Prostate gland (tissue), 2 donors: Measurements from ENCODE around the gene CTLA4. TPM values are rescaled to one million over a fixed set of nuclear protein-coding genes. Genes with fewer than 3 reads are reported as not detected.

Source experiments
- DNase-seq: peaks from one replicate; pipeline ENCODE4 v3.0.0-alpha.2; 2019; ENCODE audit warnings: low spot score
- H3K27ac ChIP-seq, 2 donors: fragments of 200-600 bp; sonication (generic); 2 replicates each; pipeline ENCODE4 v1.5.1; 2017 to 2019
- H3K27me3 ChIP-seq: fragments of 200-600 bp; sonication (generic); replicated peaks from 2 replicates; pipeline ENCODE4 v1.5.1; 2019; ENCODE audit not compliant: insufficient read depth
- H3K36me3 ChIP-seq, 2 donors: fragments of 200-600 bp; sonication (generic); 1 replicate in 1 of 2; 2 replicates in 1 of 2; pipeline versions ENCODE4 v1.5.1 to v1.8.1; 2017 to 2019
- H3K4me1 ChIP-seq: fragments of 200-600 bp; sonication (generic); replicated peaks from 2 replicates; pipeline ENCODE4 v1.5.1; 2019
- H3K4me3 ChIP-seq, 2 donors: fragments of 200-600 bp; sonication (generic); 2 replicates each; pipeline ENCODE4 v1.5.1; 2017 to 2019
- H3K9me3 ChIP-seq: fragments of 200-600 bp; sonication (generic); 2 replicates; pipeline ENCODE4 v1.5.1; 2017
- CTCF ChIP-seq, 4 experiments: fragments of 200-600 bp in 2 of 4; fragments of 450-650 bp in 2 of 4; sonication (generic) in 2 of 4; IDR thresholded peaks; 1 replicate in 3 of 4; 2 replicates in 1 of 4; pipeline ENCODE4 v1.5.1; 2016 to 2019; ENCODE audit warnings: antibody characterized with exemption in 4 of 4, mild to moderate bottlenecking in 2 of 4, moderate library complexity in 2 of 4
- POLR2A ChIP-seq: fragments of 450-650 bp; IDR thresholded peaks from one replicate; pipeline ENCODE4 v1.6.1; 2016; ENCODE audit warnings: antibody characterized with exemption, mild to moderate bottlenecking
- POLR2AphosphoS5 ChIP-seq: sonication (generic); formaldehyde crosslinking; IDR thresholded peaks from one replicate; pipeline ENCODE4 v1.6.1; 2017; ENCODE audit warnings: antibody characterized with exemption
- WGBS: methylation state at CpG from one replicate; pipeline ENCODE4 v1.1.5; 2018; 5-methylcytosine and 5-hydroxymethylcytosine counted together
- intact Hi-C: fragments of 100-400 bp; cut with DNase I; formaldehyde crosslinking; loops from one replicate; pipeline ENCODE4 v1.14.2; 2022
- total RNA-seq, 2 donors: library from RNA; depleted of rRNA; stranded (reverse); fragments of >200 nt; gene quantifications; one replicate each; pipeline ENCODE4 v1.1.0, GENCODE V29; 2016

The CTLA4 gene
- total RNA-seq, result under 1 TPM; 0.28 to 0.73 TPM

- intact Hi-C loops, result no loop called here
- Histone ChIP-seq H3K4me1 (no peaks in the 10 kb centered on the region), H3K36me3 (no peaks in the 10 kb centered on the region), H3K9me3 (no peaks in the 10 kb centered on the region), H3K27me3 (no peaks in the 10 kb centered on the region), H3K4me3 (no peak within 1 kb of the TSS), H3K27ac (no peak within 1 kb of the TSS)
- DNase-seq, result no peak
- 35% methylated on average over 6 of the region's 6 CpGs for WGBS
- no peak for TF ChIP-seq POLR2A
These were observed at the start of gene CTLA4 for GRCh38 chr2:203867561-203868200. Gene CTLA4 (plus strand): TSS chr2:203867771. CDS start chr2:203867943, 172 bp downstream.

DNA sequence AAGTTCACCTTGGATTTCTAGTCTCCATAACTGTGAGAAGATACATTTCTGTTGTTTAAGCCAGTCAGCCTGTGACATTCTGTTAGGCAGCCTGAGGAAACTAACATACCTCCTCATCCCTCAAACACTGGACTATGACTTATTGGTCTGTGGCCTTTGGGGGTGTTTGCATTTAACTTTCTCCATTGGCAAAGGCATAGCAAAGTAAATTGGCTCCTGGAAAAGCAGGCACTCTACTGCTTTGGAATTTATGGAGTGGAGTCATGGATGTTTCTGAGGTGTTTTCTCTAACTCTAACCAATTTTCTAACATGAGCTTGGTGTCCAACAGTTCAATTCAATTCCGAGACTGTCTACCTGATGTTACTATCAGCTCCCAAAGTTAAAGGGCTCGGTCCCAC is 48.9 kb upstream of the CTLA4 start:
- WGBS, result 95% methylated on average over 2 of the region's 2 CpGs
- no peak for TF ChIP-seq POLR2A
- no peak for TF ChIP-seq CTCF (IDR thresholded peaks at IDR 0.05)
- TF ChIP-seq POLR2AphosphoS5, result no peak
- intact Hi-C loops, result loop anchor here (5.0 to 10.0 kb wide), 2 partner anchors 86 to 336 kb away; no protein-coding TSS in a partner anchor

DNA sequence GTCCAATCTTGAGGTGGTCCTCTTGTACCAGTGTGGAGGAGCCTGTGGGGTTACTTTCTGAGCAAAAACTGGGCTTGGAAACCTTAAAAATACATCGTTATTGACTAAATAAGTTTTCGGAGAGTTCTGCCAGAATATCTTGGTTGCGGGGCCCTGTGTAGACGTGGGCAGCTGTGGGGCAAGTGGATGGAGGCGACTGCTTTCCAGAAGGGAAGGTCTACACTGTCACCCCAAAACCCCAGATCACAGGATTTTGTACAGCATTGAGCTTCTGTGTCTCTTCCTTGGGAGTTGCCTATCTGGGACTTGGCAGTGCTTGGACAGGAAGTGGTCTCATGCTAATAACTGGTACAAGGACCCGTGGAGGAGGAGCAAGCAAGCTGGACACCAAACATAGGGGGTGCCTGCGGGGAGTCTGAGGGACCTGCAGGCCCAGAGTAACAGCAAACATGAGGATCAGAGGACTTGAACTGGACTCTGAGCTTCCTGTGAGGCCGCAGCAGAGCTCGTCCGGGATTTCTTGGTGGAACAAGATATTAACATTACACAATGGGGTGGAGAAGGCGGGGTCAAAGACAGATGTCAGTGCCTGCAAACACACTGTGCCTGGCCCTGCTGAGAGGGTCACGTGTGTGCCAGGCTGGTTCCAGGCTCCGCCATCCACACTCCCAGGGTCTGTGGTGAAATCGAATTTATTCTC is 48.0 kb upstream of the CTLA4 start:
- Histone ChIP-seq H3K4me3 (no peak overlapping the region), H3K27me3 (no peaks in the 10 kb centered on the region), H3K9me3 (no peaks in the 10 kb centered on the region), H3K36me3 (no peaks in the 10 kb centered on the region), H3K4me1 (no peaks in the 10 kb centered on the region), H3K27ac (no peak overlapping the region)
- DNase-seq, result no peak
- WGBS, result 84% methylated on average over 14 of the region's 14 CpGs
- TF ChIP-seq CTCF (IDR thresholded peaks at IDR 0.05) (no peak), POLR2A (no peak), POLR2AphosphoS5 (no peak)
- intact Hi-C loops, result loop anchor here (5.0 to 10.0 kb wide), 2 partner anchors 85 to 337 kb away; no protein-coding TSS in a partner anchor

More for the DNA sequence above, 48.9 kb upstream of the CTLA4 start:
- Histone ChIP-seq H3K36me3 (no peaks in the 10 kb centered on the region), H3K9me3 (no peaks in the 10 kb centered on the region), H3K27ac (no peak overlapping the region), H3K27me3 (no peaks in the 10 kb centered on the region), H3K4me1 (no peaks in the 10 kb centered on the region), H3K4me3 (no peak overlapping the region)
- no peak for DNase-seq

- TF ChIP-seq POLR2AphosphoS5, result no peak
- TF ChIP-seq POLR2A, result no peak
- no peak for TF ChIP-seq CTCF (IDR thresholded peaks at IDR 0.05)
These were observed 46.6 kb upstream of the CTLA4 start for GRCh38 chr2:203820969-203821368.

GRCh38 chr2:203822240-203822639 is 45.3 kb upstream of the CTLA4 start:
- H3K36me3 ChIP-seq, result no peaks in the 10 kb centered on the region
- DNase-seq, result no peak
- H3K27me3 ChIP-seq, result no peaks in the 10 kb centered on the region
- 92% methylated on average over 6 of the region's 6 CpGs for WGBS
- H3K4me3 ChIP-seq, result no peak overlapping the region
- intact Hi-C loops, result no loop called here
- no peaks in the 10 kb centered on the region for H3K9me3 ChIP-seq
- TF ChIP-seq CTCF (IDR thresholded peaks at IDR 0.05), result no peak
- TF ChIP-seq POLR2AphosphoS5, result no peak
- TF ChIP-seq POLR2A, result no peak
- no peaks in the 10 kb centered on the region for H3K4me1 ChIP-seq
- H3K27ac ChIP-seq, result no peak overlapping the region

More at GRCh38 chr2:203820969-203821368, 46.6 kb upstream of the CTLA4 start:
- DNase-seq, result no peak
- intact Hi-C loops, result no loop called here
- Histone ChIP-seq H3K27ac (no peak overlapping the region), H3K4me1 (no peaks in the 10 kb centered on the region), H3K9me3 (no peaks in the 10 kb centered on the region), H3K27me3 (no peaks in the 10 kb centered on the region), H3K36me3 (no peaks in the 10 kb centered on the region), H3K4me3 (no peak overlapping the region)
- whole genome bisulfite sequencing, result 97% methylated on average over 2 of the region's 2 CpGs
